DOHH2 (cell line): Measurements from ENCODE around the gene GALNTL6.
"Not testable (repeated sequence)": the region's sequence is repeated elsewhere in the genome, so short reads cannot be mapped to it uniquely, and the experiment has no call there.

Source experiments
- H3F3A ChIP-seq: fragments of 200-600 bp; sonication (generic), shearing (Covaris generic); 2 replicates; pipeline ENCODE4 v1.6.0; 2016; ENCODE audit warnings: antibody characterized with exemption, mild to moderate bottlenecking; ENCODE audit not compliant: control insufficient read depth, insufficient read depth
- H3K27ac ChIP-seq: fragments of 200-600 bp; sonication (generic); 2 replicates; pipeline ENCODE4 v1.5.1; 2014; ENCODE audit warnings: low read depth, mild to moderate bottlenecking, low read length, moderate library complexity
- H3K27me3 ChIP-seq: fragments of 200-600 bp; sonication (generic); 2 replicates; pipeline ENCODE4 v1.6.1; 2014; ENCODE audit warnings: mild to moderate bottlenecking, low read length, mixed read lengths; ENCODE audit not compliant: control insufficient read depth
- H3K36me3 ChIP-seq: fragments of 200-600 bp; sonication (generic); 2 replicates; pipeline ENCODE4 v1.6.1; 2014; ENCODE audit warnings: mild to moderate bottlenecking, low read length, moderate library complexity, mixed read lengths; ENCODE audit not compliant: control insufficient read depth
- H3K4me1 ChIP-seq: fragments of 200-600 bp; sonication (generic); 2 replicates; pipeline ENCODE4 v1.6.1; 2014; ENCODE audit warnings: mild to moderate bottlenecking, low read length, mixed read lengths; ENCODE audit not compliant: control insufficient read depth
- H3K4me2 ChIP-seq: fragments of 200-600 bp; sonication (generic); 2 replicates; pipeline ENCODE4 v1.6.0; 2014; ENCODE audit warnings: mild to moderate bottlenecking, low read length, moderate library complexity
- H3K4me3 ChIP-seq: fragments of 200-600 bp; sonication (generic); 2 replicates; pipeline ENCODE4 v1.5.1; 2014; ENCODE audit warnings: mild to moderate bottlenecking, low read length, mixed read lengths
- H3K79me2 ChIP-seq: fragments of 200-600 bp; sonication (generic); 2 replicates; pipeline ENCODE4 v1.6.1; 2014; ENCODE audit warnings: mild to moderate bottlenecking, low read length, mixed read lengths; ENCODE audit not compliant: control insufficient read depth
- H3K9me2 ChIP-seq: fragments of 200-600 bp; sonication (generic); replicated peaks from 2 replicates; pipeline ENCODE4 v1.6.1; 2014; ENCODE audit warnings: mild to moderate bottlenecking, low read length, mixed read lengths; ENCODE audit not compliant: control insufficient read depth
- H3K9me3 ChIP-seq: fragments of 200-600 bp; sonication (generic); 2 replicates; pipeline ENCODE4 v1.6.1; 2014; ENCODE audit warnings: antibody characterized with exemption, low read length, mixed read lengths; ENCODE audit not compliant: control insufficient read depth, insufficient read depth
- H4K20me1 ChIP-seq: fragments of 200-600 bp; sonication (generic); 2 replicates; pipeline ENCODE4 v1.6.0; 2014; ENCODE audit warnings: low read depth, mild to moderate bottlenecking, antibody characterized with exemption, low read length, moderate library complexity; ENCODE audit not compliant: control insufficient read depth, insufficient read depth
- EZH2phosphoT487 ChIP-seq: fragments of 200-600 bp; sonication (generic); IDR thresholded peaks from 2 replicates; pipeline ENCODE4 v1.6.1; 2017; ENCODE audit warnings: borderline replicate concordance, mild to moderate bottlenecking, antibody characterized with exemption, low read length, moderate library complexity, mixed read lengths
- TF ChIP-seq, protein P1 (sequence below): fragments of 200-600 bp; sonication (generic); IDR thresholded peaks from one replicate; pipeline ENCODE4 v1.5.1; 2014; ENCODE audit warnings: antibody characterized with exemption, mild to moderate bottlenecking, low read depth, low read length; ENCODE audit not compliant: poor library complexity, severe bottlenecking

The GALNTL6 gene

GRCh38 chr4:172951679-172952451, 1138.7 kb downstream of the GALNTL6 start:
- TF ChIP-seq, protein P1, sequence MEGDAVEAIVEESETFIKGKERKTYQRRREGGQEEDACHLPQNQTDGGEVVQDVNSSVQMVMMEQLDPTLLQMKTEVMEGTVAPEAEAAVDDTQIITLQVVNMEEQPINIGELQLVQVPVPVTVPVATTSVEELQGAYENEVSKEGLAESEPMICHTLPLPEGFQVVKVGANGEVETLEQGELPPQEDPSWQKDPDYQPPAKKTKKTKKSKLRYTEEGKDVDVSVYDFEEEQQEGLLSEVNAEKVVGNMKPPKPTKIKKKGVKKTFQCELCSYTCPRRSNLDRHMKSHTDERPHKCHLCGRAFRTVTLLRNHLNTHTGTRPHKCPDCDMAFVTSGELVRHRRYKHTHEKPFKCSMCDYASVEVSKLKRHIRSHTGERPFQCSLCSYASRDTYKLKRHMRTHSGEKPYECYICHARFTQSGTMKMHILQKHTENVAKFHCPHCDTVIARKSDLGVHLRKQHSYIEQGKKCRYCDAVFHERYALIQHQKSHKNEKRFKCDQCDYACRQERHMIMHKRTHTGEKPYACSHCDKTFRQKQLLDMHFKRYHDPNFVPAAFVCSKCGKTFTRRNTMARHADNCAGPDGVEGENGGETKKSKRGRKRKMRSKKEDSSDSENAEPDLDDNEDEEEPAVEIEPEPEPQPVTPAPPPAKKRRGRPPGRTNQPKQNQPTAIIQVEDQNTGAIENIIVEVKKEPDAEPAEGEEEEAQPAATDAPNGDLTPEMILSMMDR: no peak
- TF ChIP-seq EZH2phosphoT487: no peak
- Histone ChIP-seq H4K20me1 (no peaks in the 10 kb centered on the region), H3K79me2 (no peaks in the 10 kb centered on the region), H3K4me3 (no peak overlapping the region), H3K27ac (no peak overlapping the region), H3K4me1 (no peaks in the 10 kb centered on the region), H3K27me3 (no peaks in the 10 kb centered on the region), H3K36me3 (no peaks in the 10 kb centered on the region), H3K9me2 (no peaks in the 10 kb centered on the region), H3K4me2 (no peak overlapping the region), H3K9me3 (no peaks in the 10 kb centered on the region), H3F3A (no peaks in the 10 kb centered on the region)

- H3K27me3 ChIP-seq: no peaks in the 10 kb centered on the region
- H3K79me2 ChIP-seq: no peaks in the 10 kb centered on the region
- H3K36me3 ChIP-seq: no peaks in the 10 kb centered on the region
- no peak overlapping the region for H3K4me2 ChIP-seq
- no peaks in the 10 kb centered on the region for H3K9me3 ChIP-seq
- H3F3A ChIP-seq: no peaks in the 10 kb centered on the region
- H3K27ac ChIP-seq: no peak overlapping the region
- H3K4me1 ChIP-seq: no peaks in the 10 kb centered on the region
- no peaks in the 10 kb centered on the region for H3K9me2 ChIP-seq
- H3K4me3 ChIP-seq: no peak overlapping the region
- TF ChIP-seq, protein P1: no peak
- no peaks in the 10 kb centered on the region for H4K20me1 ChIP-seq
These were observed 1140.8 kb downstream of the GALNTL6 start for GRCh38 chr4:172953896-172954568.

DNA sequence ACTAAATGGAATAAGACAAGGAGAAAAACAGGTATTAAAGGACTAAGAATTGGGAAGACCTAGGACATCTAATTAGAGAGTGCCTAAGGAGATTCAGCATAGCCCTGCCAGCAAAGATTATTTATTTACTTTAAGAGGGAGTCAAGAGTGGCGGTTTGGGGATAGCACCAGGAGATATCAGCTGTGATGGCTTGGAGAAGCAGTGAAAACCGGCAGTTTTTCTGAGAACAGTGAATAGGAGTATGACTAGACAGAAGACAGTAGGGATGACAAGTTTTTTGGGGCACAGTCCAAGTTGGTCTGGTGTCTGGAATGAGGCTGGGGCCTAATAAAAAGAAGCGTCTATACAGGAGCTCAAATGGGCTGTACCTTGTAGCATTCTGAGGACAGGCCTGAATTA, 1143.1 kb downstream of the GALNTL6 start:
- H3K79me2 ChIP-seq, H3K27ac ChIP-seq, H4K20me1 ChIP-seq: not testable (repeated sequence)

GRCh38 chr4:172957216-172957615, 1144.0 kb downstream of the GALNTL6 start:
- Histone ChIP-seq H3K9me2 (no peaks in the 10 kb centered on the region), H3K36me3 (no peaks in the 10 kb centered on the region), H3K4me2 (no peak overlapping the region), H3F3A (no peaks in the 10 kb centered on the region), H3K79me2 (no peaks in the 10 kb centered on the region), H3K27me3 (no peaks in the 10 kb centered on the region), H3K4me3 (no peak overlapping the region), H3K4me1 (no peaks in the 10 kb centered on the region), H3K27ac (no peak overlapping the region), H3K9me3 (no peaks in the 10 kb centered on the region), H4K20me1 (no peaks in the 10 kb centered on the region)
- TF ChIP-seq EZH2phosphoT487: no peak
- TF ChIP-seq, protein P1: no peak

More for the DNA sequence above, 1143.1 kb downstream of the GALNTL6 start:
- not testable (repeated sequence) for H3K4me3 ChIP-seq, H3K36me3 ChIP-seq, H3K9me2 ChIP-seq, H3K9me3 ChIP-seq, H3K4me1 ChIP-seq, H3K27me3 ChIP-seq, H3K4me2 ChIP-seq, H3F3A ChIP-seq
